ENCODE measurements around the gene IPO9. TPM values are rescaled to one million over a fixed set of nuclear protein-coding genes. Genes with fewer than 3 reads are reported as not detected.
"Not testable (repeated sequence)": the region's sequence is repeated elsewhere in the genome, so short reads cannot be mapped to it uniquely, and the experiment has no call there.

The IPO9 gene
- total RNA-seq, 4 donors from 2014 or later: 9.6 to 23.1 (median 13.4) TPM

DNA sequence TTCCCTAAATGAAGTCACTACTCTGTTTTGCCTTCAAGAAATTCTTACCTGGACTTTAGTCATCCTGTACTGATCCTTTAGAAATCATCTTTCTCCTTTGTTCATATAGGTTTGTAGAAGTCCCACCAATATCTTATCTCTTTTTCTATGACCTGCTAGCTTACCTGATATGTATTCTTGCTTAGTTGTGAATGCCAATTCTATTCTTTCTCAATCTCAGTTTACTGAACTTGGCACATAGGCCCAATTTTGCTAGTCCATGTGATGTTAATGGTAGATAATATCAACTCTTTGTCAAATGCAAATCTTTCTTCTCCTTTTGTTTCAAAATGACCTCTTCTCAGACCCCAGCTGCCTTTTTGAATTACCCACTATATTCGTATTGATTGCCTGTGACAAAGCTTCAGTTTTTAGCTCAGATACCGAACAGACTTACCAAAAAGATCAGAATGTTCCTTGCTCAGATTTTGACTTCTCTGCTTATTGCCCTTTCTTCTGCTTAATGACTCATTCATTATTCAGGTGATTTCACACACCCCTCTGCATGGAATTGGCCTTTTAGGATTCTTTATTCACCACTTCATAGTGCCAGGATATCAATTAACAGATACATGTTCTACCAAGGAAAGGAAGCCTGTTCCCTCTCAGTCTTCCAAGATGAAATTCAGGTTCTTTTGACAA is 20.6 kb downstream of the IPO9 start:
- Histone ChIP-seq H3K9me3 (no peaks in the 10 kb centered on the region), H3K4me3 (no peak overlapping the region), H3K27ac (peak overlapping the region in 2 of 4 donors; percentile 30 to 42), H3K27me3 (no peaks in the 10 kb centered on the region), H3K4me1 (no peaks in the 10 kb centered on the region), H3K36me3 (peaks cover 0 to 61% (median 0%) of the 10 kb centered on the region in 3 donors)
- DNase-seq: no peak
- TF ChIP-seq POLR2A (IDR thresholded peaks at IDR 0.05): no peak
- TF ChIP-seq, protein P1, sequence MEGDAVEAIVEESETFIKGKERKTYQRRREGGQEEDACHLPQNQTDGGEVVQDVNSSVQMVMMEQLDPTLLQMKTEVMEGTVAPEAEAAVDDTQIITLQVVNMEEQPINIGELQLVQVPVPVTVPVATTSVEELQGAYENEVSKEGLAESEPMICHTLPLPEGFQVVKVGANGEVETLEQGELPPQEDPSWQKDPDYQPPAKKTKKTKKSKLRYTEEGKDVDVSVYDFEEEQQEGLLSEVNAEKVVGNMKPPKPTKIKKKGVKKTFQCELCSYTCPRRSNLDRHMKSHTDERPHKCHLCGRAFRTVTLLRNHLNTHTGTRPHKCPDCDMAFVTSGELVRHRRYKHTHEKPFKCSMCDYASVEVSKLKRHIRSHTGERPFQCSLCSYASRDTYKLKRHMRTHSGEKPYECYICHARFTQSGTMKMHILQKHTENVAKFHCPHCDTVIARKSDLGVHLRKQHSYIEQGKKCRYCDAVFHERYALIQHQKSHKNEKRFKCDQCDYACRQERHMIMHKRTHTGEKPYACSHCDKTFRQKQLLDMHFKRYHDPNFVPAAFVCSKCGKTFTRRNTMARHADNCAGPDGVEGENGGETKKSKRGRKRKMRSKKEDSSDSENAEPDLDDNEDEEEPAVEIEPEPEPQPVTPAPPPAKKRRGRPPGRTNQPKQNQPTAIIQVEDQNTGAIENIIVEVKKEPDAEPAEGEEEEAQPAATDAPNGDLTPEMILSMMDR (IDR thresholded peaks at IDR 0.05): no peak

DNA sequence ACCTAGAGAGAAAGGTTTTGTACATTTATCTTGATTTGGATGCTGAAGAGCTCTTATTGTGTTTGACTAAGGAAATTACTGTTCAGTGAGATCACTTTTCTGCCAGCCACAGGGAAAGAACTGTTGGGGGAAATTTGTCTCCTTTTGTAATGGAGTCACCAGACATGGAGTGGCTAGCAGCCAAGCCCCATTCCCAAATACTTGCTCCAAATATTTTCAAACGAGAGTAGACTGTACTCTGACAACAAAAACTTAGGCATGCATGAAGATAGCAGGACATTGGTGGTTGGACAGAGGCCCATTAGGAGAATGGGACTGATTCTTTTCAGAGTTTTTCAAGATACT is 21.1 kb downstream of the IPO9 start:
- no peak overlapping the region for H3K4me3 ChIP-seq
- H3K36me3 ChIP-seq: peaks cover 0 to 66% (median 0%) of the 10 kb centered on the region in 3 donors
- H3K9me3 ChIP-seq: no peaks in the 10 kb centered on the region
- no peak for TF ChIP-seq POLR2A (IDR thresholded peaks at IDR 0.05)
- TF ChIP-seq, protein P1 (IDR thresholded peaks at IDR 0.05): no peak
- no peaks in the 10 kb centered on the region for H3K27me3 ChIP-seq
- no peaks in the 10 kb centered on the region for H3K4me1 ChIP-seq
- peak overlapping the region in 2 of 4 donors; percentile 30 to 42 for H3K27ac ChIP-seq
- no peak for DNase-seq

- peaks cover 0 to 85% (median 0%) of the 10 kb centered on the region in 3 donors for H3K36me3 ChIP-seq
- no peaks in the 10 kb centered on the region for H3K4me1 ChIP-seq
- no peaks in the 10 kb centered on the region for H3K9me3 ChIP-seq
- H3K27ac ChIP-seq: no peak overlapping the region
- no peak for DNase-seq
- TF ChIP-seq, protein P1 (IDR thresholded peaks at IDR 0.05): no peak
- TF ChIP-seq POLR2A (IDR thresholded peaks at IDR 0.05): no peak
- H3K4me3 ChIP-seq: no peak overlapping the region
- no peaks in the 10 kb centered on the region for H3K27me3 ChIP-seq
Observed at GRCh38 chr1:201851949-201852348, 23.0 kb downstream of the IPO9 start.

- not testable (repeated sequence) for DNase-seq, H3K4me3 ChIP-seq, H3K27me3 ChIP-seq, H3K4me1 ChIP-seq, H3K9me3 ChIP-seq, H3K27ac ChIP-seq
- peaks cover 0 to 89% (median 0%) of the 10 kb centered on the region in 3 donors for H3K36me3 ChIP-seq
Observed at GRCh38 chr1:201856722-201857121, 27.8 kb downstream of the IPO9 start.

DNA sequence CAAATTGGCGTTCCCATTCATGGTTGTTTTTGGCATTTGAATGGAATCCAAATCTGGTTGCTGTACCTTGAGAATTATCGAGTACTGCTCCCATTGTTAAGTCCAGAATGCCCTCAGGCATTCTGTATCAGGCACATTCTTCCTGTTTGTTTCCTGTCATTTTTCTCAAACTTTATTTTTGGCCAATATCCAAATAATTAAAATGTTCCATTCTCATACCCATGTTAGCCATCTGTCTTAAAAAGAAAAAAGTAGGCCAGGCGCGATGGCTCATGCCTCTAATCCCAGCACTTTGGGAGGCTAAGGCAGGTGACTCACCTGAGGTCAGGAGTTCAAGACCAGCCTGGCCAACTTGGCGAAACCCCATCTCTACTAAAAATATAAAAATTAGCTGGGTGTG is 30.5 kb downstream of the IPO9 start:
- Histone ChIP-seq H3K4me1 (no peaks in the 10 kb centered on the region), H3K27me3 (no peaks in the 10 kb centered on the region), H3K9me3 (no peaks in the 10 kb centered on the region), H3K36me3 (peaks cover 0 to 79% (median 0%) of the 10 kb centered on the region in 3 donors), H3K27ac (no peak overlapping the region), H3K4me3 (no peak overlapping the region)
- DNase-seq: no peak
- TF ChIP-seq, protein P1 (IDR thresholded peaks at IDR 0.05): no peak
- TF ChIP-seq POLR2A (IDR thresholded peaks at IDR 0.05): no peak

GRCh38 chr1:201861448-201861847 is 32.5 kb downstream of the IPO9 start:
- no peak for DNase-seq
- no peaks in the 10 kb centered on the region for H3K9me3 ChIP-seq
- peaks cover 0 to 69% (median 0%) of the 10 kb centered on the region in 3 donors for H3K36me3 ChIP-seq
- H3K4me3 ChIP-seq: no peak overlapping the region
- TF ChIP-seq, protein P1 (IDR thresholded peaks at IDR 0.05): no peak
- TF ChIP-seq POLR2A (IDR thresholded peaks at IDR 0.05): no peak
- no peak overlapping the region for H3K27ac ChIP-seq
- no peaks in the 10 kb centered on the region for H3K4me1 ChIP-seq
- H3K27me3 ChIP-seq: no peaks in the 10 kb centered on the region

All from Peyer's patch (tissue), 4 donors.